ENCODE measurements around the gene ZP1. TPM values are rescaled to one million over a fixed set of nuclear protein-coding genes. Genes with fewer than 3 reads are reported as not detected.
A peak's percentile ranks its signal among the peaks of the same experiment; 100 is the strongest.

The ZP1 gene
- total and polyA plus RNA-seq, 10 of the 15 experiments (the other 5 are each of a cell fraction or from before 2014, with no cell fraction given) = not detected

- TF ChIP-seq CTCF (IDR thresholded peaks at IDR 0.05 in 2 of 3, conservative IDR thresholded peaks at IDR 0.05 in 1 of 3; ENCODE audit: control insufficient read depth in 2 of 3, extremely low read depth in 1 of 3, insufficient read depth in 1 of 3, low read depth in 3 of 3, low read length in 3 of 3) (0 out of 6 replicates have a peak, but pooled peaks of 1 of the 3 experiments have one; percentile 1), MLLT1 (IDR thresholded peaks at IDR 0.05) (no peak), ZNF622 (IDR thresholded peaks at IDR 0.05) (no peak), TCF3 (IDR thresholded peaks at IDR 0.05; ENCODE audit: borderline replicate concordance, insufficient read depth, low read depth, low read length) (no peak), IRF4 (IDR thresholded peaks at IDR 0.05; ENCODE audit: low read depth, low read length) (no peak), RCOR1 (conservative IDR thresholded peaks at IDR 0.05; ENCODE audit: low read depth, low read length) (no peak), ZNF207 (IDR thresholded peaks at IDR 0.05; ENCODE audit: borderline replicate concordance) (no peak), SREBF2 (IDR thresholded peaks at IDR 0.05; ENCODE audit: low read length) (no peak), TCF12 (IDR thresholded peaks at IDR 0.05; ENCODE audit: low read depth, low read length) (no peak), BCL11A (IDR thresholded peaks at IDR 0.05; ENCODE audit: low read depth, low read length) (no peak), HCFC1 (IDR thresholded peaks at IDR 0.05; ENCODE audit: low read length) (no peak), ESRRA (IDR thresholded peaks at IDR 0.05; ENCODE audit: low read length) (no peak), POLR2A (IDR thresholded peaks at IDR 0.05; ENCODE audit: low read depth, low read length) (0 out of 2 replicates have a peak, but pooled peaks have one; percentile 31), NFYA (IDR thresholded peaks at IDR 0.05; ENCODE audit: borderline replicate concordance, low read depth, low read length) (no peak), POLR2AphosphoS2 (IDR thresholded peaks at IDR 0.05; ENCODE audit: low read depth, low read length) (no peak), ZNF24 (IDR thresholded peaks at IDR 0.05) (no peak), KDM1A (IDR thresholded peaks at IDR 0.05; ENCODE audit: borderline replicate concordance) (no peak), SPI1 (IDR thresholded peaks at IDR 0.05; ENCODE audit: borderline replicate concordance, insufficient read depth, low read depth, low read length) (no peak), ZNF274 (IDR thresholded peaks at IDR 0.05; ENCODE audit: insufficient read depth, insufficient read length) (no peak), FOXK2 (IDR thresholded peaks at IDR 0.05) (no peak), JUND (IDR thresholded peaks at IDR 0.05; ENCODE audit: low read depth, low read length) (no peak), ZBTB40 (IDR thresholded peaks at IDR 0.05; ENCODE audit: borderline replicate concordance) (no peak), USF1 (IDR thresholded peaks at IDR 0.05; ENCODE audit: borderline replicate concordance, extremely low read length, insufficient read depth, low read depth, low read length) (peak; percentile 20)
Observed at GRCh38 chr11:60924110-60924905, 57.0 kb downstream of the ZP1 start, which contains the start of gene TMEM132A (continued).
